Parathyroid adenoma (tissue), 2 donors: ENCODE measurements around the gene SPC25.
"Not testable (repeated sequence)": the region's sequence is repeated elsewhere in the genome, so short reads cannot be mapped to it uniquely, and the experiment has no call there.

Experiments used
- H2AFZ ChIP-seq: fragments of 300-600 bp; sonication (generic); one replicate; pipeline ENCODE4 v1.7.0; 2017; ENCODE audit warnings: antibody characterized with exemption, mild to moderate bottlenecking
- H3K27ac ChIP-seq: fragments of 300-600 bp; sonication (generic); one replicate; pipeline ENCODE4 v1.7.0; 2017
- H3K27me3 ChIP-seq: fragments of 300-600 bp; sonication (generic); one replicate; pipeline ENCODE4 v1.7.0; 2017; ENCODE audit warnings: low read length; ENCODE audit not compliant: control insufficient read depth, insufficient read depth
- H3K36me3 ChIP-seq: fragments of 300-600 bp; sonication (generic); one replicate; pipeline ENCODE4 v1.7.0; 2017; ENCODE audit warnings: low read length; ENCODE audit not compliant: control insufficient read depth, insufficient read depth
- H3K4me1 ChIP-seq: fragments of 300-600 bp; sonication (generic); one replicate; pipeline ENCODE4 v1.7.0; 2017; ENCODE audit warnings: control low read depth
- H3K4me2 ChIP-seq: fragments of 300-600 bp; sonication (generic); one replicate; pipeline ENCODE4 v1.7.0; 2017; ENCODE audit warnings: low read length
- H3K4me3 ChIP-seq: fragments of 300-600 bp; sonication (generic); one replicate; pipeline ENCODE4 v1.7.0; 2017; ENCODE audit warnings: low read depth, low read length
- H3K79me2 ChIP-seq: fragments of 300-600 bp; sonication (generic); one replicate; pipeline ENCODE4 v1.7.0; 2017; ENCODE audit warnings: control low read depth
- H3K9ac ChIP-seq: fragments of 300-600 bp; sonication (generic); one replicate; pipeline ENCODE4 v1.7.0; 2017; ENCODE audit warnings: mild to moderate bottlenecking
- H3K9me3 ChIP-seq: fragments of 300-600 bp; sonication (generic); one replicate; pipeline ENCODE4 v1.7.0; 2017; ENCODE audit warnings: low read length; ENCODE audit not compliant: control insufficient read depth
- TF ChIP-seq, protein P1 (sequence below): fragments of 300-600 bp; sonication (generic); IDR thresholded peaks from one replicate; pipeline ENCODE4 v1.7.0; 2017; ENCODE audit warnings: antibody characterized with exemption, mild to moderate bottlenecking
- donor health status: primary hyperparathyroidism.

Gene SPC25

DNA sequence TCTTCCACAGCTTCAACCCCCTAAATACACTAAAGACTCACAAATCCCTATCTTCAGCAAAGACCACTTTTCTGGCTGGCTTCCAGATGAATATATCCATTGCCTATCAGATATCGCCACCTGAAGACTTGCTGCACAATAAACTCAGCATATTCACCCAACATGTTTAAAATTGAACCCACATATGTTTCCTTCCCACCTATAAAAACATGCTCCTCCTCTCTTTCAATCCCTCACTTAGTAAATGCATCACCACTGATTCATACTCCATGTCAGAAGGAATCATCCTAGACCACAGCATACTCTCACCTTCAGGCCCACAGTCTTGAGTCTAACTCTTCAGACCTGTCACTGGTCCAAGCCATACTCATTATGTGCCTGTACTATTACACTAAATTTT lies 5.3 kb downstream of the SPC25 start:
- Histone ChIP-seq H3K9me3 (no peaks in the 10 kb centered on the region), H3K36me3 (no peaks in the 10 kb centered on the region), H2AFZ (no peak overlapping the region), H3K79me2 (no peaks in the 10 kb centered on the region), H3K27ac (no peak overlapping the region), H3K4me3 (no peak overlapping the region), H3K4me1 (no peaks in the 10 kb centered on the region), H3K9ac (no peak overlapping the region), H3K27me3 (no peaks in the 10 kb centered on the region), H3K4me2 (no peak overlapping the region)
- TF ChIP-seq, protein P1, sequence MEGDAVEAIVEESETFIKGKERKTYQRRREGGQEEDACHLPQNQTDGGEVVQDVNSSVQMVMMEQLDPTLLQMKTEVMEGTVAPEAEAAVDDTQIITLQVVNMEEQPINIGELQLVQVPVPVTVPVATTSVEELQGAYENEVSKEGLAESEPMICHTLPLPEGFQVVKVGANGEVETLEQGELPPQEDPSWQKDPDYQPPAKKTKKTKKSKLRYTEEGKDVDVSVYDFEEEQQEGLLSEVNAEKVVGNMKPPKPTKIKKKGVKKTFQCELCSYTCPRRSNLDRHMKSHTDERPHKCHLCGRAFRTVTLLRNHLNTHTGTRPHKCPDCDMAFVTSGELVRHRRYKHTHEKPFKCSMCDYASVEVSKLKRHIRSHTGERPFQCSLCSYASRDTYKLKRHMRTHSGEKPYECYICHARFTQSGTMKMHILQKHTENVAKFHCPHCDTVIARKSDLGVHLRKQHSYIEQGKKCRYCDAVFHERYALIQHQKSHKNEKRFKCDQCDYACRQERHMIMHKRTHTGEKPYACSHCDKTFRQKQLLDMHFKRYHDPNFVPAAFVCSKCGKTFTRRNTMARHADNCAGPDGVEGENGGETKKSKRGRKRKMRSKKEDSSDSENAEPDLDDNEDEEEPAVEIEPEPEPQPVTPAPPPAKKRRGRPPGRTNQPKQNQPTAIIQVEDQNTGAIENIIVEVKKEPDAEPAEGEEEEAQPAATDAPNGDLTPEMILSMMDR = no peak

DNA sequence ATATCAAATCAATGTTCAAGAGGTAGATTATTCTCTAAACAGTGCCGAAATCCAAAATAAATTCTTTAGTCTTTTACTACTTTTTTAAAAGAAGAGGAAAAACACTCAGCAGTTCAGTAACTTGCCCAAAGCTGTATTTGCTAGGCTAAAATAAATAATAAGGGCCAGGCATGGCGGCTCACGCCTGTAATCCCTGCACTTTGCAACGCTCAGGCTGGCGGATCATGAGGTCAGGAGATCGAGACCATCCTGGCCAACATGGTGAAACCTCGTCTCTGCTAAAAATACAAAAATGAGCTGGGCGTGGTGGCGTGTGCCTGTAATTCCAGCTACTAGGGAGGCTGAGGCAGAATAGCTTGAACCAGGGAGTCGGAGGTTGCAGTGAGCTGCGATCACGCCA lies 8.1 kb downstream of the SPC25 start:
- H3K4me1 ChIP-seq, H3K9ac ChIP-seq, H3K4me2 ChIP-seq, H3K27ac ChIP-seq, H3K4me3 ChIP-seq, H3K27me3 ChIP-seq, H3K36me3 ChIP-seq, H3K9me3 ChIP-seq, H2AFZ ChIP-seq, H3K79me2 ChIP-seq: not testable (repeated sequence)

DNA sequence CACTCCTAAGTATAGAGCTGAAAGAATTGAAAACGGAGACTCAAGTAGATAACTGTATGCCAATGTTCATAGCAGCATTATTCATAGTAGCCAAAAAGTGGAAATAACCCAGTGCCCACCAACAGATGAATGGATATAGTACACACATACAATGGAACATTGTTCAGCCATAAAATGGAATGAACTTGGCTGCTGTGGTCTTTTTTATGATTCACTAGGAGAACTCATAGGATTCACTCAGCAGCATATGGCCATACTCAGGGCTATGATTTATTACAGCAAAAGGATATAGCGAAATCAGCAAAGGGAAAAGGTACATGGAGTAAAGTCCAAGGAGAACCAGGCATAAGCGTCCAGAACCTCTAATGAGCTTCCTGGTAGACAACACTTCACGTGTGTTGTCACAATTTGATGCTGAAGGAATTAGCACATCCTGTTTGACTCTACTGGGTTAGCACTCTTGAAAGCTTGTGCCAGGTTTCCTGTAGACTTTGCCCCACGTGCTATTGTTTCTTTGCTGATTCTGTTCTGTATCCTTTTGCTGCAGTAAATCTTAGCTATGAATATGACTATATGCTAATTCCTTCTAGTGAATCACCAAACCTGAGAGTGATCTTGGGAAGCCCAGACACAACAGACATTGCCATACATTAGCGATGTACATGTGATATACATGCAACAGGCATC lies 15.7 kb downstream of the SPC25 start:
- no peaks in the 10 kb centered on the region for H3K27me3 ChIP-seq
- no peaks in the 10 kb centered on the region for H3K36me3 ChIP-seq
- no peaks in the 10 kb centered on the region for H3K79me2 ChIP-seq
- no peak overlapping the region for H3K4me3 ChIP-seq
- H3K4me2 ChIP-seq = no peak overlapping the region
- no peak overlapping the region for H2AFZ ChIP-seq
- no peak overlapping the region for H3K27ac ChIP-seq
- H3K4me1 ChIP-seq = no peaks in the 10 kb centered on the region
- TF ChIP-seq, protein P1 = no peak
- no peak overlapping the region for H3K9ac ChIP-seq
- H3K9me3 ChIP-seq = no peaks in the 10 kb centered on the region

DNA sequence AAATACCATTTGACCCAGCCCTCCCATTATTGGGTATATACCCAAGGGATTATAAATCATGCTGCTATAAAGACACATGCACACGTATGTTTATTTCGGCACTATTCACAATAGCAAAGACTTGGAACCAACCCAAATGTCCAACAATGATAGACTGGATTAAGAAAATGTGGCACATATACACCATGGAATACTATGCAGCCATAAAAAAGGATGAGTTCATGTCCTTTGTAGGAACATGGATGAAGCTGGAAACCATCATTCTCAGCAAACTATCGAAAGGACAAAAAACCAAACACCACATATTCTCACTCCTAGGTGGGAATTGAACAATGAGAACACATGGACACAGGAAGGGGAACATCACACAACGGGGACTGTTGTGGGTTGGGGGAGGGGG lies 19.4 kb downstream of the SPC25 start:
- H2AFZ ChIP-seq, H3K4me1 ChIP-seq, H3K79me2 ChIP-seq, H3K9me3 ChIP-seq, H3K9ac ChIP-seq, H3K4me2 ChIP-seq, H3K4me3 ChIP-seq, H3K27ac ChIP-seq, H3K27me3 ChIP-seq, H3K36me3 ChIP-seq: not testable (repeated sequence)

DNA sequence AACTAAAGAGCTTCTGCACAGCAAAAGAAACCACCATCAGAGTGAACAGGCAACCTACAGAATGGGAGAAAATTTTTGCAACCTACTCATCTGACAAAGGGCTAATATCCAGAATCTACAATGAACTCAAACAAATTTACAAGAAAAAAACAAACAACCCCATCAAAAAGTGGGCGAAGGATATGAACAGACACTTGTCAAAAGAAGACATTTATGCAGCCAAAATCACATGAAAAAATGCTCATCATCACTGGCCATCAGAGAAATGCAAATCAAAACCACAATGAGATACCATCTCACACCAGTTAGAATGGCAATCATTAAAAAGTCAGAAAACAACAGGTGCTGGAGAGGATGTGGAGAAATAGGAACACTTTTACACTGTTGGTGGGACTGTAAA lies 19.9 kb downstream of the SPC25 start:
- H3K27ac ChIP-seq, H3K9me3 ChIP-seq, H3K36me3 ChIP-seq, H3K4me1 ChIP-seq, H3K4me2 ChIP-seq, H3K4me3 ChIP-seq, H3K9ac ChIP-seq, H3K79me2 ChIP-seq, H3K27me3 ChIP-seq, H2AFZ ChIP-seq: not testable (repeated sequence)

DNA sequence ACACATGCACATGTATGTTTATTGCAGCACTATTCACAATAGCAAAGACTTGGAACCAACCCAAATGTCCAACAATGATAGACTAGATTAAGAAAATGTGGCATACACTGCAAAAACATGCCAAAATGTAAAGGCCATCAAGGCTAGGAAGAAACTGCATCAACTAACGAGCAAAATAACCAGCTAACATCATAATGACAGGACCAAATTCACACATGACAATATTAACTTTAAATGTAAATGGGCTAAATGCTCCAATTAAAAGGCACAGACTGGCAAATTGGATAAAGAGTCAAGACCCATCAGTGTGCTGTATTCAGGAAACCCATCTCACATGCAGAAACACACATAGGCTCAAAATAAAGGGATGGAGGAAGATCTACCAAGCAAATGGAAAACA lies 23.1 kb downstream of the SPC25 start:
- H3K36me3 ChIP-seq, H3K4me2 ChIP-seq, H3K27ac ChIP-seq, H3K9ac ChIP-seq, H3K9me3 ChIP-seq, H2AFZ ChIP-seq, H3K79me2 ChIP-seq, H3K4me3 ChIP-seq, H3K27me3 ChIP-seq, H3K4me1 ChIP-seq: not testable (repeated sequence)

DNA sequence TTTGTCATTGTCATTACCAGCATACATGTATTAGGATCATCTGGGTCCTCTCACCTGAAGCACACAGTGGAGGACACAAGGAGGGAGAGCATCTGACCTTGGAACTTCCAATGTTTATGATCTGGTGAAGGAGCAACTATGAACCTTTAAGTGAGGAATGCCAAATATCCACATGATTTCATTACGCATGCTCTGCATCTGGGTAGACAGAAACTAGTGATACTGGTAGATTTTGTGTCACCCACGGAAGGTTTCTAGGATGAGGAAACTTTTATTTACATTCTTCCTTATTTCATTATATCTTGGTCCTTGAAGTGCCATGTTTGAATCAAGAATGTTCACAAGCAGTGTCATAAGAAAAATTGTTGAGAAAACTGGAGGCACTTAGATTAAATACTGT lies 32.1 kb downstream of the SPC25 start:
- Histone ChIP-seq H3K27ac (no peak overlapping the region), H3K4me3 (no peak overlapping the region), H3K9me3 (no peaks in the 10 kb centered on the region), H3K27me3 (no peaks in the 10 kb centered on the region), H3K4me2 (no peak overlapping the region), H3K9ac (no peak overlapping the region), H2AFZ (no peak overlapping the region), H3K79me2 (no peaks in the 10 kb centered on the region), H3K4me1 (peaks cover 8% of the 10 kb centered on the region), H3K36me3 (no peaks in the 10 kb centered on the region)
- TF ChIP-seq, protein P1 = no peak
